Endothelial cell (in vitro differentiated cells): ENCODE results near the gene INPPL1. TPM values are rescaled to one million over a fixed set of nuclear protein-coding genes. Genes with fewer than 3 reads are reported as not detected.

Source experiments
- DNase-seq: peaks from one replicate; pipeline ENCODE4 v3.0.0; 2021; ENCODE audit warnings: low spot score
- H3K27ac Mint-ChIP-seq: one replicate; pipeline ENCODE4 v1.8.0; 2021; ENCODE audit warnings: mixed read lengths, inconsistent platforms; ENCODE audit not compliant: unreplicated experiment
- H3K27me3 Mint-ChIP-seq: one replicate; pipeline ENCODE4 v1.8.0; 2021; ENCODE audit warnings: mild to moderate bottlenecking, moderate library complexity, mixed read lengths, inconsistent platforms; ENCODE audit not compliant: unreplicated experiment
- H3K36me3 Mint-ChIP-seq: one replicate; pipeline ENCODE4 v1.8.0; 2021; ENCODE audit warnings: mild to moderate bottlenecking, low read depth, mixed read lengths, inconsistent platforms; ENCODE audit not compliant: unreplicated experiment
- H3K4me1 Mint-ChIP-seq: one replicate; pipeline ENCODE4 v1.8.0; 2021; ENCODE audit warnings: mild to moderate bottlenecking, mixed read lengths, inconsistent platforms; ENCODE audit not compliant: unreplicated experiment
- H3K4me3 Mint-ChIP-seq: one replicate; pipeline ENCODE4 v1.8.0; 2021; ENCODE audit warnings: mild to moderate bottlenecking, mixed read lengths, inconsistent platforms; ENCODE audit not compliant: unreplicated experiment
- H3K9me3 Mint-ChIP-seq: one replicate; pipeline ENCODE4 v1.8.0; 2021; ENCODE audit warnings: mixed read lengths, inconsistent platforms; ENCODE audit not compliant: unreplicated experiment
- CTCF ChIP-seq: fragments of 200-600 bp; sonication (generic); IDR thresholded peaks from one replicate; pipeline ENCODE4 v1.5.0; 2021; ENCODE audit warnings: antibody characterized with exemption; ENCODE audit not compliant: unreplicated experiment
- total RNA-seq: library from RNA; stranded (reverse); fragmentation: NEBNext Ultra II Directional; extraction: Animal tissue kit (Norgen Biotek cat#: 25700); gene quantifications from one replicate; pipeline ENCODE4 v1.2.1, GENCODE V29; 2021; ENCODE audit not compliant: unreplicated experiment

The INPPL1 gene
- total RNA-seq, 1 donor from 2014 or later = 168 TPM

- Mint-ChIP-seq H3K27ac (peak overlapping the region; percentile 64), H3K4me1 (peaks cover 11% of the 10 kb centered on the region), H3K36me3 (peaks cover 3% of the 10 kb centered on the region), H3K9me3 (no peaks in the 10 kb centered on the region), H3K4me3 (peak overlapping the region; percentile 97), H3K27me3 (peaks cover 9% of the 10 kb centered on the region)
- TF ChIP-seq CTCF = no peak
- DNase-seq = peak; percentile 68
Observed at GRCh38 chr11:72223615-72224563, 678 bp upstream of the INPPL1 start.

GRCh38 chr11:72225411-72225951 lies 914 bp downstream of the INPPL1 start:
- H3K27me3 Mint-ChIP-seq = peaks cover 9% of the 10 kb centered on the region
- no peak for DNase-seq
- H3K4me1 Mint-ChIP-seq = peaks cover 14% of the 10 kb centered on the region
- TF ChIP-seq CTCF = no peak
- H3K4me3 Mint-ChIP-seq = peak overlapping the region; percentile 97
- no peaks in the 10 kb centered on the region for H3K9me3 Mint-ChIP-seq
- peaks cover 8% of the 10 kb centered on the region for H3K36me3 Mint-ChIP-seq
- peak overlapping the region; percentile 9 for H3K27ac Mint-ChIP-seq

- Mint-ChIP-seq H3K4me3 (peak overlapping the region; percentile 31), H3K36me3 (peaks cover 15% of the 10 kb centered on the region), H3K4me1 (peaks cover 14% of the 10 kb centered on the region), H3K27me3 (peaks cover 10% of the 10 kb centered on the region), H3K27ac (no peak overlapping the region), H3K9me3 (no peaks in the 10 kb centered on the region)
- no peak for TF ChIP-seq CTCF
- DNase-seq = no peak
Observed at GRCh38 chr11:72226701-72227100, 2.1 kb downstream of the INPPL1 start.

- Mint-ChIP-seq H3K36me3 (peaks cover 18% of the 10 kb centered on the region), H3K27me3 (peaks cover 10% of the 10 kb centered on the region), H3K9me3 (no peaks in the 10 kb centered on the region), H3K27ac (no peak overlapping the region), H3K4me3 (peak overlapping the region; percentile 31), H3K4me1 (peaks cover 11% of the 10 kb centered on the region)
- no peak for DNase-seq
- TF ChIP-seq CTCF = no peak
Observed at GRCh38 chr11:72227316-72228228, 3.0 kb downstream of the INPPL1 start.
